Ammon's horn (tissue), 1 donor: ENCODE measurements around the gene SYCP2.
A peak's percentile ranks its signal among the peaks of the same experiment; 100 is the strongest.

Experiments
- DNase-seq: peaks from one replicate; pipeline ENCODE4 v3.0.0-alpha.2; 2016; ENCODE audit warnings: low spot score

SYCP2 gene

DNA sequence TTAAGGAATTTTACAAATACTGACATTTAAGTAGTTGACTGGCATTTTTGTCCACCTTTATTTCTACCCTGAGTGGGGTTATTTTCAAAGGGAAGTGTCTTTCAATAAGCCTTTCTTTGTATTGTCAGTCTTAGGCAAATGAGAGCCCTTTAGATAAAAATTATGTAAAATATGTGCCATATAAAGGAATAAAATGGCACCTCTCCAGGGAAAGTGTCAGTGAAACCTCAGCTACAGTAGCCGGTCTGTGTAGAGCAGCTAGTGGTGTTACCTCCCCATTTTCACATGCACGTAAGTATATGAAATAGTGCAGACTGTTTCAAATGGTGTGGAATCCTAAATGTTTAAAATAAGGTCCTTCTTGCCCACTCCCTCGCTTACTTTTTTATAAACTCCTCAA lies 11.7 kb upstream of the SYCP2 start:
- DNase-seq = no peak

DNA sequence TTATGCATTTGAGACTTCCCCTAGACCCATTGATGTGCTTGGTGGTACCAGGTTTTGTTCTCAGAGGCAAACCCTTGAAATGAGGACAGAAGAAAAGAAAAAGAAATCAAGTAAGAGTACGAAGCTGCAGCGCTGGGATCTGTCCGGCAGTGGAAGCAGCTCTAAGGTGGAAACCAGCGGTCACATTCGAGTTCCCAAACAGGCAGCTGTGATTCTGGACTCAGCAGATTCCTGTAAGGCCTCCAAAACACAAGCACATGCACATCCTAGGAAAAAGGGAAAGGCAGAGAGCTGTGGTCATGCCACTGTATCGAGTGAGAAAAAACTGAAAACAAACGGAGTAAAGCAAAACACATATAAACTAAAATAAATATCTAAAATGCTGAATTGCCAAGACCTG lies 11.3 kb upstream of the SYCP2 start:
- no peak for DNase-seq

DNA sequence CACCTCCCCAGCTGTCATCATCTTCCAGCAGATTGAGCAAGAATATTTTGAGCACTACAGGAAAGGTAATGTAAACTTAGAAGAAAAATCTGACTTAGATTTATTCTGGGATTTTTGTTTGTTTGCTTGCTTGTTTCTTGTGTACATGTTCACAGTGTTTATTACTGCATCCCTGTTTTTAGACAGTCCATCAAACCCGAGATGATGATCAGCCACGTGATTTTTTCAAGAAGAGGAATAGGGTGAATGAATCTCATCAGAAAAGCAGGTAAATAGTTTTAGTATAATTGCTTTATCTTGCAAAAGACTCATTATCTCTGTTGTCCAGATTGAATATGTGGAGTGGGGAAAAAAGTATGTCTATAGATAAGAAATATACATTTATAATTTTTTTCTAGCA lies 8.8 kb upstream of the SYCP2 start:
- DNase-seq = no peak

DNA sequence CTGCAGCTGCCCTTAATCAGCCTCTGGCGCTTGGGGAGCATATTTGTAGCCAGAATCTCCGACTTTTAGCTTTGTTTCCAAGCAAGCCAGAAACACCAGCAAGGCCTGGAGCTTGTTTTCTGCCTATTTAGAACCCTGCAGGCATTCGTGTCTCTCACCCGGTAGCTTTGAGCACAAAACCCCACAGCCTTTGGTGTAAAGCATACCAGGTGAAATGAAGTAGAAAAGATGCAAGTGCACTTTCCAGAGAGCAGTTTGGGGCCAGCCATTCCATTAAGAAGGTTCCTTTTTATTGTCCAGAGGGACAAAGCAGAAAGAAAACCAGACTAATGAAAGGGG lies 7.5 kb upstream of the SYCP2 start:
- no peak for DNase-seq

DNA sequence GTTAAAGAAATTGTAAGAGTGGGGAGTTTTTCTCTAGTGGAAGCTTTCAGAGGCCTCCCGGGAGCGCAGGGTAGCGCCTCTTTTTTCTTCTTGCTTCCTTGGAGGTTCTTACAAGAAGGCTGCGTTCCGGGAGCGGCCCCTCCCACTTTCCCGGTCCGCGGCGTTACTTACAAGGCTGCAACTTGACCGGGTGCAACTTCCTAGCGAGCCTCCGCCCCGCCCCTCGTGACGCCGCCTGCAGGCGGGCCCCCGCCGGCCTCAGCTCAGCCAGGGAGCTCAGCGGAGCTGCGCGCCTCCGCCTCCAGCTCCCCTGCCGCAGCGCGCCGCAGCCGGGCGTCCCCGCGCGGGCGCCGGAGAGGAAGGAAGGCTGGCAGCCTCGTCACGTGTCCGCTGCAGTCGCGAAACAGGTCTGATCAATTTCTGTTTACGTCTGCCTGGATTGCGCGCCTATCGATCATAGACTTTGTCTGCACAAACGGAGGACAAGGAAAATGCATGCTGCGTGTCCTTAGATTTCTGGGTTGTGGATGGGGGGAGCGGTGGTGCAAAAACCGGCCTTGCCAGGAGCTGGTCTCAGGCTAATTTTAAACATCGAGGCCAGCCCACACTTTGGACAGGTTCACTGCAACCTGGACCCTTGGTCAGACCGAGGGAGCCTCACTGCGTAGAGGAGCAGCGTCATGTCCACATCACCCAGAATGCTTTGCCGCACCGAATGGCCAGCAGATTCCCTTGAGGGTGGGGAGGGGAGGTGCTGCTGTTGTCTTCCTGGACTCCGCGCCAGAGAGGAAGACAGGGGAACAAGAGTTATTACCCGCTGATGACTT lies 6.9 kb upstream of the SYCP2 start, which contains the start of the genes FAM217B and PPP1R3D:
Gene FAM217B, plus strand, starts transcription at position 261 of the 827 bp plus-strand sequence. CDS start 3,555 bp downstream, outside the sequence.
Gene PPP1R3D, minus strand, starts transcription at position 177 of the 827 bp plus-strand sequence. CDS start 374 bp downstream, outside the sequence.
- DNase-seq = peak; percentile 96

DNA sequence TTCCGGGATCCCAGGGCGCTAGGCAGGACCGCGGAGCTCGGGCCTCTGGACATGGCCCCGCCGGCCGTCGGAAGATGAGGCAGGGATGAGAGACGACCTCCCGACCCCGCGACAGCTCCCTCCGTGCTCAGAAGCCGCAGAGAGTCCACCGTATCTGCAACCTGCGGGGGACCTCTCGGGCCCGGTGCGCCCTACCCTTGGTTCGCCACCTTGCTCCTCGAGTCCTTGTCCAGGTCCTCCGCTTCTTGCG lies 6.4 kb upstream of the SYCP2 start:
- DNase-seq = no peak

DNA sequence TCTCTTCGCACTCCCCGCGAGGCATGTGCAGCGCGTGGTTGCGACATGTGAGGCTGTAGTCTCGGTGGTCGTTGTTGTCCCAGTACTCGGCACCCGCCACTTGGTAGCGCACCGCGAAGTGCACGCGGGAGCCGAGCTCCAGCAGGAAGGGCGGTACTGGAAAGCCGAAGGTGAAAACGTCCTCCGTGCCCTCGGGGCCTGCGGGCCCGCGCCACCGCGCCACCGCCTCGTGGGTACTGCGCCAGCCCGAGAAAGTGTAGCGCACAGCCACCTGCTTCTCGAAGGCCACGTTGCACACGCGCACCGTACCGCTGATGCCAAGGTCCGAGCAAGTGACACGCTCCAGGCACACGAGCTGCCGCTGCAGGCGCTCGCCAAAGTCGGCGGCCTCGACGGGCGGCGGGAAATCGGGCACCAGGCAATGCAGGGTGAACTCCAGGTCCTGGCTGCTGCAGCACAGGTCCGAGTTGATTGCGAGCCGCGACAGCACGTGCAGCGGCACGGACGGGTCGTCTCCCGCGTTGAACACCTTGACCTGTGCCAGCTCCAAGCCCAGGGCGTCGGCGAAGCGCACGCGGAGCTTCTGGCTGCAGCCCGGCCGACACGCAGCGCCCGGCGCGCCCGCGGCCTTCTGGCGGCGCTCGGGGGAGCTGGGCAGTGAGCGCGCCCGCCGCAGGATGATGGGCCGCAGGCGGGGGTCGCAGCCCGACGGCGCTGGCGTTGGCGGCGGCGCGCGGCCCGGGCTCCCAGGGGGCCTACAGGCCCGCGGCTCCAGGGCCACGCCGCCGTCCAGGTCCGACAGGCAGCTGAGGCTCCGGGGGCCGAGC lies 5.8 kb upstream of the SYCP2 start:
- no peak for DNase-seq

DNA sequence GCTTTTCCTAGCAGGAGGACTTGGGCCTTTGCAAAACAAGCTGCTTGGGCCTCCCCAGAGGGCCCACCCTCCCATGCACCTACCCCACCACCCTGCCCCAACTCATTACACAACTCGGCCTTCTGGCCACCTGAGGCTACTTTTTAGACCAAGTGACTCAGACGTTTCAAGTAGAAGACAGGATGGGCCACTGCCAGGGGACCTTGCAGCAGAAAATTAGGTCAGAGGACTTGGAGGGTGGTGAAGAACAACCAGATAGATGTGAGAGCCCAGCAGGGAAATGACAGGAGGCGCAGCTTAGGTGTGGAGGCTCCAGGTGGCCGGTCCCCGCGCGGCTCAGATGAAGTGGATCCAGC lies 5.2 kb upstream of the SYCP2 start:
- DNase-seq = no peak

DNA sequence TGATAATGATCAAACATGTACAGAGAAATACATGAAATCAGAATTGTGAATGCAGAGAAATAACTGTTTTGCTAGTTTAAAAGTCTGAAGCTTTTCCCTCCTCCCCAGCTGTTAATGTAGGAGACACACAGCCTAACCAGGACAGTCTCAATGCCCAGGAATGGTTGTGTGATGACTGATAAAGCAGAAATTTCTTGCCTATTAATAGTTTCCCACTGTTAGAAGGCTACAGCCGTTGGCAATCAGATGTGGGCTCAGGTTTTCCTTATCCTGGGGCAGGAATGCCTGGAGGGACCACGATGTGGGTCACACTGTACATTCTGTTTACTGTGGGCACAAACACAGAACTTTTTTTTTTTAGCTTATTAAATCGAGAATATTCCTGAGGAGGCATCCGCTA lies 4.8 kb upstream of the SYCP2 start:
- no peak for DNase-seq

DNA sequence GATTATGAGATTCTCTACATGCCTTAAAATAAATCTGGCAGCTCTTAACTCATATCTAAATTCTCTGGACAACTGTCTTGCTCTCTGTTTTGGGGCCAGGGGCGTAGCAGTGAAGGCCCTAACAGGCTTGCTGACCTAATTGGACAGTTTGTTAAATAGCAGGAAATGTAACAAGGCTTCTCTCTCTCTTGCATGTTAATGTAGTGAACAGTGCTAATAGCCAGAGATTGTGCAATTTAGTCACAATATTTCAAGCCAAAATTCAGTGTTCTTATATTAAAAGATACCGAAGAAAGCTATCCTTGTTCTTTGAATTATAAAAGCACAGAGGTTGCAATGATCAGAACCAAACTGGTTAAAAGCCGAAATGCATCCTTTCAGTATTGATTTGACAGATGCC lies 3.7 kb upstream of the SYCP2 start:
- no peak for DNase-seq

DNA sequence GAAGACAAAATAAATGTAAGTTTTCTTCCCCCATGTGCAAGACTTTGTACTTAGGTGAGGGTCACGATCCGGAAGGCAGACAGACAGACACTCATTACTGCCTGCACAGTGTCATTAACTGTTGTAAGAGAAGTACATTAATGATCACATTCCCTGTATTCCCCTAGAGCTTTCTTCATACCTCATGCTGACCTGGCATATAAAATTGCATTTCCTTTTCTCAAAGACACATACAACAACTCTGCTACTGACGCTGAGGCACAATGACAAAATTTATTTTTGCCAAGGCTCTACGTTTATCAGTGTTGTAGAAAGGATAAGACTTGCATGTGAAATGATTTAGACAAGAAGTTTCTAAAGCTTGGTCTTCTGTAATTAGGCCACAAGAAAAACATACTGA lies 3.0 kb upstream of the SYCP2 start:
- no peak for DNase-seq

DNA sequence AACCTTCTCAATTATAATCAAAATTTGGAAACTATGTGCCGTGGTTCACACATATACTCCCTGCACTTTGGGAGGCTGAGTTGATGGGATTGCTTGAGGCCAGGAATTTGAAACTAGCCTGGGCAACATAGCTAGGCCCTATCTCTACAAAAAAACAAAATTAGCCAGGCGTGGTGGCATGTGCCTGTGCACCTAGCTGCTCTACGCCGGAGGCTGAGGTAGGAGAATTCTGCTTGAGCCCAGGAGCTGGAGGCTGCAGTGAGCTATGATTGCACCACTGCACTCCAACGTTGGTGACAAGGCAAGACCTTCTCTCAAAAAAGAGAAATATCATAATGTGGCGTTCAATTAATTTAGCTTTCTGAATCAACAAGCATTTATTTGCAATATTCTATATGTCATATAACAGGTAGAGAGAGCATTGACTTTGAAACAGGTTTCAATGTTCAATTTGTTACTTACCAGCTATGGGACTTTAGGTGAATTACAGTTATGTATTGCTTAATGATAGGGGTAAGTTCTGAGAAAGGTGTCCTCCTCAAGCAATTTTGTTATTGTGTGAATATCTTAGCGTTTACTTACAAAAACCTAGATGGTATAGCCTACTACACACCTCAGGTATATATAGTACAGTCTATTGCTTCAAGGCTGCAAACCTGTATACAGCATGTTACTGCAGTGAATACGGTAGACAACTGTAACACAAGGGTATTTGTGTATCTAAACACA lies 2.2 kb upstream of the SYCP2 start:
- no peak for DNase-seq

DNA sequence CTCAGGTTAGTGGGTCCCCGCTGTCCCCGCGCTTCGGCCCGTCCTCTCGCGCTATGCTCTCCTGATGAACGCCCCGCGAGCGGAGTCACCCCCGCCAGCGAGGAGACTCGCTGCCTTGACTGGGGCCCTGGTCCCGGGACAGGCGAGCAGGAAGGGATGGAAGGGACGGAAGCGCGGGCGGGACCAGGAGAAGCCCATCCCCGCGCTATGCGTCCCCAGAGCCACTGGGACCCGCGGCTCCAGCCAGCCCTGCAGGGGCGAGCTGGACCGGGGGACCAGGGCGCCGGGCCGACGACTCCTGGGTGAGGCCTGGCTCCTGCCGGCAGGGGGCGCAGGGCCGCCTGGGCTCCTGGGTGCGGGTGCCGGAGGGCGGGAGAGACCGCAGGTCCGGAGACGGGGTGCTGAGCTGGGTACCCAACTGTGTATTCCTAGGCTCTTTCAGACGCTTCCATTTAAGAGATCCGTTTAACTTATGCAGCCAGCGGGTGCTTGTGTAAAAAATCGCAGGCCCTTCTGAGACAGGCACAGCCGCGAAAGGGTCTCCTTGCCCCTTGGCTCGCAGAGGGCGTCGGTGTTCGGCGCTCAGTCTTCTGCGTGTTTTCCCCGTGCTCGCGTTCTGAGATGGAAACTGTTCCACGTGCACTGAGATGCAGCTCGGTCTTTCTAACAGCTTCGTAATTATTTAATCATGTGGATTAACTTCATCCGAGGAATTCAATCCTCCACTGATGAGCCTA lies 580 bp upstream of the SYCP2 start:
- peak; percentile 84 for DNase-seq

DNA sequence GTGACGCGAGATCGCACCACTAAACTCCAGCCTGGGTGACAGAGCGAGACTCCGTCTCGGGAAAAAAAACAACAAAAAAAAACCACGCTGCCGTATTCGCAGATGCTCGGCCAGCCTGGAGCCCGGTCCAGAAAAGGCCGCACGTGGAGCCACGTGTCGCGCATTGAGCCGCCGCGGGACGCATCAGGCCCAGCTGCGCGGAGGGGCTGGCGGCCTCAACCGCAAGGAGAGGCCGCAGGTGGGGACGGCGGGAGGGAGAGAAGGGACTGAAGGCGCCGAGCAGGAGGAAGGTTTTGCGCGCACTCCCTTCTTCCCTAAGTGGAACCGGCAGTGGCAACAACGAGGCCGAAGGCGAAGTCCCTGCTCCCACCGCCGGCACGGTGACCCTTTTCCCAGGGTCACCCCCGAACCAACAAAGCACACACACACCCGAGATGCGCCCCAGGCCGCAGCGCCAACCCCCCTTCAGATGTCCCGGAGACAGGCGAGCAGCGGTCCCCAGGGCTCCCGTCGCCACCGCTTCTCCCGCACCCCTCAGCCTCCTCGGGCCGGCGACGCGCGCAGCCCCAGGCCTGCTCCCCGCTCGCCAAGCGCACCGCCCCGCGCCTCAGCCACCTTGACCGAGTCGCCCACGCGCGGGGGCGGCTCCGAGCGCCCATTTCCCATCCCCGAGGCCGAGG lies 681 bp downstream of the SYCP2 start:
- no peak for DNase-seq

DNA sequence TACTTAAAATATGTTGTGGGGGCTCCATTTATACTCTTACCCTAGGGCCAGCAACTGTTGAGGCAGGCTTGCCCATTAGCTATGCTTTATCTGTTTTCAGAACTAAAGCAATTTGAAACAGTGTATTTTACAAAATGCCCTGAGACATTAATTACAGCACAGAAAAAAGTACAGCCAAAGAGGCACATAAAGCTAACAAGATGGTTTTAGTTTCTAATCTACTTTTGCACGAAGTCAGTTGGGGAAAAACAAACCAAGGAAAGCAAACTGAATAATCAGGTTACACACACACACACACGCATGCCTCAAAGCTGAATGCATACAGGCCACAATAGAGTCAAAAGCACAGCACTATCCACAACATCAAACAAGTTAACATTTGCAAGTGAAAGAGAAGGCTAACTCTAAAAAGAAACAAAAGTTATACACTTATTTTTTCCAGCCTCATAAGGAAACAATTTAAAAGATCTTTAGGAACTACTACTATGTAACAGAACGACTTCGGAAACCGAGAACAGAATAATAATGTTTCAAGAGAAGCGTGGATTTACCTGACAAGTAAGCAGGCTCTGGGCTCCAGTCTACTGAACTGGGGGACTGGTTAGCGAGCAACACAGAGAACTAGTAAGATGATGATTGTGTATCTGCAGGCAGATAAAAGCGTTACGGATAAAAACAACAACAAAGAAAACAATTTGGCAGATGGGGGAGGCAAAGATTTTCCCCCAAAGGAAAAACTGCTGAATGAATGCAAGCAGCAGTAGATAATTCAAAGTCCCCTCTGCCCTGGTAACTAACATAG lies 1.7 kb downstream of the SYCP2 start:
- DNase-seq = no peak

DNA sequence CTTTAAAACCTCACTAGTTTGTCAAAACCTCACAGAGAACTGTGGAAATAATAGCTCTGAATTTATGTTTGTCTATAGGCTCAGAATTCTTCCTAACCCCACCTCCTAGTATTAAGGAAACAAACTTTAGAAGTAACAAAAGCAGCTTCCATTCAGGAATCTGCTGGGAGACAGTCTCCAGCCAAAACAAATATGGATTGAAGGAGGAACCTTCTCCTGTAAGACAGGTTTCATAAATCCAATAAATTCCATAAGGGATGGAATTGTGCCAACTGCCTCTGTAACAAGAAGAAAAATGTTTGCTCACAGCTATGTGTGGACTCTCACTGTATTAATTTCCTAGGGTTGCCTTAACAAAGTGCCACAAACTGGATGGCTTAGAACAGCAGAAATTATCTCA lies 7.5 kb downstream of the SYCP2 start:
- DNase-seq = no peak

DNA sequence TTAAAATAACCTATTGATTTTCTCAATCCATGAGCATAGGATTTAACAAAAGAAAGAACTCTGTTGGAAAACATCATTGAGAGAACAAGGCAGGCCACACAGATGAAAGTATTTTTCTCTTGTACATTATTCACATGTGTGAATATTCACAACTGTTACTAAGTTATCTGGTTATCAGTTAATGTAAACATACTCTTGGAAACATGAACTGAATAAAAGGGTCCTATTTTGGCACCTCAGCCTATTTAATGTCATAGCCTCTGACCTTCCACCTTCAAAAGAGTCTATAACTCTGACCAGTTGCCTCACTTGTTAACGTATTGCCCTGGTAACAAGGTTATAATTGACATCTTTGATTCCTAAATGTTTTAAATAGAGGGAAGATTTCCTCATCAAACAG lies 8.1 kb downstream of the SYCP2 start:
- no peak for DNase-seq

DNA sequence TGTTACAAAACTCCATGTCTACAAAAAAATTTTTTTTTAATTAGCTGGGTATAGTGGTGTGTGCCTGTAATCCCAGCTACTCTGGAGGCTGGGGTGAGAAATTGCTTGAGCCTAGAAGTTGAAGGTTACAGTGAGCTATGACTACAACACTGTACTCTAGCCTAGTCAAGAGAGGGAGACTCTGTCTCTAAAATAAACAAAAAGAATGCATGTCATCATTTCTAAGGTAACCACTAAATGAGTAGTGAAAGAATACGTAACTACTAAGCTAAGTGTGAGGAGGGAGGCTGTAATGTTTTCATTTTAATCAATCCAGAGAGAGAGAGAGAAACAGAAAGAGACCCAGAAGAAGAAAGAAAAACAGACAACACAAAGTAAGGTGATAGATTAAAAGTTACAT lies 9.9 kb downstream of the SYCP2 start:
- DNase-seq = no peak

DNA sequence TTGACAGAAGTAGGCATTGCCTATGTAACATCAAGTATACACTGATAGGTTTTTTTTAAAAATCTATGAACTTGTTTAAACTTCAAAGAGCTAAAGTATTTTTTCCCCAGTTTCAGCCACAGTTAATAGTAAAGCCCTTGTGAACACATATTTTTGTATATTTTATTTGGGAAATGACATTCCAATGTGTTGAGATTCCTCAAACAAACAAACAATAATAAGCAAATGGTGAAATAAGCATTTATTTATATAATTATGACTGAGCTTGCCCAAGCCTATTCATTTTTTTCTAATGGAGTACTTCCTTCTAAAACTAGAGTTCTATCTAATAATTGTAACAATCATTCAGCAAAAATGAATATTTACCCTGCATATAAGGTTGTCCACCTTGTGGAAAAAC lies 12.5 kb downstream of the SYCP2 start:
- DNase-seq = no peak

DNA sequence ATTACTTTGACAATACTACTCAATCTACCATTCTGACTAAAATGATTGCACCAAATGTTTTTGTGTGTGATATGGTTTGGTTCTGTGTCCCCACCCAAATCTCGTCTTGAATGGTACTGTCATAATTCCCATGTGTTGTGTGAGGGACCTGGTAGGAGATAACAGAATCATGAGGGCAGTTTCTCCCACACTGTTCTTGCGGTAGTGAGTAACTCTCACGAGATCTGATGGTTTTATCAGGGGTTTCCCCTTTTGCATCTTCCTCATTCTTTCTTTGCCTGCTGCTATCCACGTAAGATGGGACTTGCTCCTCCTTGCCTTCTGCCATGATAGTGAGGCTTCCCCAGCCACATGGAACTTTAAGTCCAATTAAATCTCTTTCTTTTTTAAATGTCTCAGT lies 20.8 kb downstream of the SYCP2 start:
- DNase-seq = no peak

DNA sequence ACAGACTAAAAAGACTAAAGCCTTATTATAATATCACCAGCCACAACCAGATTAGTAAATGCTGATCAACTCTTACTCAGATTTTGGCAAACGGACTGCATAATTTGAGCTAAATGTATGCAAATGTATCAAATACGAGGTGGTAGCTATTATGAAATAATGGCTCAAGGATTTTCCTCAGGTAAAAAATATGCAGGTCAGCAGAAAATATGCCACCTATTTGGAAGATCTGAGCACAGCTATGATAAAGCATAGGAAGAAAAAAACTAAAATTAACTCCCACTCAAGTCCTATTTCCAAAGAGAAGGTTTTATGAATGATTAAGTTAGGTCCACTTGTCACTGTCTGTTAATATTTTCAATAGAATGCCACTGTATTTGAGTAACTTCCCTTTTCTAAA lies 22.4 kb downstream of the SYCP2 start:
- no peak for DNase-seq
